GM12878 (cell line): ENCODE data around the gene OGFOD2. TPM values are rescaled to one million over a fixed set of nuclear protein-coding genes. Genes with fewer than 3 reads are reported as not detected.

Source experiments
- BHLHE40 ChIP-seq, 2 experiments: fragments of 450-650 bp in 1 of 2; IDR thresholded peaks; 2 replicates each; pipeline ENCODE4 v1.6.1; 2011 to 2017; ENCODE audit warnings: low read depth in 2 of 2, borderline replicate concordance in 1 of 2, improper control_type of control experiment in 1 of 2, low read length in 1 of 2, mild to moderate bottlenecking in 1 of 2
- CBFB ChIP-seq: IDR thresholded peaks from 2 replicates; pipeline ENCODE4 v1.6.1; 2016; ENCODE audit warnings: antibody characterized with exemption, low read depth
- CHD4 ChIP-seq: fragments of 200-600 bp; sonication (generic); IDR thresholded peaks from 2 replicates; pipeline ENCODE4 v1.6.1; 2016; ENCODE audit warnings: mild to moderate bottlenecking
- EP300 ChIP-seq, 2 experiments: fragments of 150-350 bp in 1 of 2; IDR thresholded peaks; 2 replicates each; pipeline ENCODE4 v1.6.1; 2011 to 2012; ENCODE audit warnings: low read depth in 2 of 2, low read length in 2 of 2, borderline replicate concordance in 1 of 2, improper control_type of control experiment in 1 of 2, inconsistent platforms in 1 of 2; ENCODE audit not compliant: control insufficient read depth in 1 of 2
- ESRRA ChIP-seq: IDR thresholded peaks from 2 replicates; pipeline ENCODE4 v1.6.1; 2012; ENCODE audit warnings: mild to moderate bottlenecking, low read length, improper control_type of control experiment
- IKZF1 ChIP-seq: fragments of 450-650 bp; conservative IDR thresholded peaks from 2 replicates; pipeline ENCODE4 v1.6.1; 2017; ENCODE audit warnings: antibody characterized with exemption, mild to moderate bottlenecking
- LARP7 ChIP-seq: fragments of 450-650 bp; IDR thresholded peaks from 2 replicates; pipeline ENCODE4 v1.6.1; 2017; ENCODE audit warnings: mild to moderate bottlenecking
- MYB ChIP-seq: fragments of 150-350 bp; IDR thresholded peaks from 2 replicates; pipeline ENCODE4 v1.6.1; 2014; ENCODE audit warnings: mild to moderate bottlenecking, low read depth, low read length, borderline replicate concordance
- NFIC ChIP-seq: IDR thresholded peaks from 2 replicates; pipeline ENCODE4 v1.6.1; 2012; ENCODE audit warnings: low read depth, mild to moderate bottlenecking, inconsistent platforms, low read length, moderate library complexity
- WRNIP1 ChIP-seq: IDR thresholded peaks from 2 replicates; pipeline ENCODE4 v1.6.1; 2011; ENCODE audit warnings: low read depth, low read length, improper control_type of control experiment, borderline replicate concordance
- polyA plus RNA-seq, 11 experiments: library from polyadenylated mRNA; depleted of rRNA in 4 of 11; unstranded in 6 of 11; stranded (reverse) in 5 of 11; fragments of >200 nt; fragmentation: Nextera tagmentation in 4 of 11; fragmentation: Illumina TruSeq in 1 of 11; extraction: Ambion mirVana in 4 of 11; extraction: Trizol in 1 of 11; gene quantifications; 1 replicate in 1 of 11; 2 replicates in 10 of 11; pipeline versions ENCODE4 v1.2.1 to v1.2.3, GENCODE V29; 2011 to 2016; ENCODE audit warnings: inconsistent platforms in 2 of 11, missing spikeins in 2 of 11, low read depth in 1 of 11
- total RNA-seq, 4 experiments: library from RNA; depleted of rRNA in 3 of 4; stranded (reverse); fragments of >200 nt in 3 of 4; fragmentation: Illumina TruSeq in 1 of 4; extraction: Trizol in 1 of 4; gene quantifications; 2 replicates each; pipeline versions ENCODE4 v1.2.1 to v1.2.3, GENCODE V29; 2013 to 2021
- TF ChIP-seq, protein P1 (sequence below): fragments of 450-650 bp; IDR thresholded peaks from 2 replicates; pipeline ENCODE4 v1.6.1; 2017; ENCODE audit warnings: mild to moderate bottlenecking, moderate library complexity
- TF ChIP-seq, protein P2 (sequence below): fragments of 450-650 bp; IDR thresholded peaks from 2 replicates; pipeline ENCODE4 v1.6.1; 2016; ENCODE audit warnings: mild to moderate bottlenecking, moderate library complexity, borderline replicate concordance
- TF ChIP-seq, protein P3 (sequence below): fragments of 450-650 bp; IDR thresholded peaks from 2 replicates; pipeline ENCODE4 v1.6.1; 2017; ENCODE audit warnings: mild to moderate bottlenecking, low read depth, inconsistent platforms; ENCODE audit not compliant: poor library complexity, severe bottlenecking
- TF ChIP-seq, protein P4 (sequence below): fragments of 450-650 bp; IDR thresholded peaks from 2 replicates; pipeline ENCODE4 v1.6.1; 2016; ENCODE audit warnings: mild to moderate bottlenecking
- TF ChIP-seq, protein P5 (sequence below): fragments of 450-650 bp; IDR thresholded peaks from 2 replicates; pipeline ENCODE4 v1.6.1; 2014; ENCODE audit warnings: mild to moderate bottlenecking

OGFOD2 gene
- total and polyA plus RNA-seq, 10 of the 15 experiments (the other 5 are each of a cell fraction or from before 2014, with no cell fraction given): 0.93 to 29.2 (median 16.3) TPM

DNA sequence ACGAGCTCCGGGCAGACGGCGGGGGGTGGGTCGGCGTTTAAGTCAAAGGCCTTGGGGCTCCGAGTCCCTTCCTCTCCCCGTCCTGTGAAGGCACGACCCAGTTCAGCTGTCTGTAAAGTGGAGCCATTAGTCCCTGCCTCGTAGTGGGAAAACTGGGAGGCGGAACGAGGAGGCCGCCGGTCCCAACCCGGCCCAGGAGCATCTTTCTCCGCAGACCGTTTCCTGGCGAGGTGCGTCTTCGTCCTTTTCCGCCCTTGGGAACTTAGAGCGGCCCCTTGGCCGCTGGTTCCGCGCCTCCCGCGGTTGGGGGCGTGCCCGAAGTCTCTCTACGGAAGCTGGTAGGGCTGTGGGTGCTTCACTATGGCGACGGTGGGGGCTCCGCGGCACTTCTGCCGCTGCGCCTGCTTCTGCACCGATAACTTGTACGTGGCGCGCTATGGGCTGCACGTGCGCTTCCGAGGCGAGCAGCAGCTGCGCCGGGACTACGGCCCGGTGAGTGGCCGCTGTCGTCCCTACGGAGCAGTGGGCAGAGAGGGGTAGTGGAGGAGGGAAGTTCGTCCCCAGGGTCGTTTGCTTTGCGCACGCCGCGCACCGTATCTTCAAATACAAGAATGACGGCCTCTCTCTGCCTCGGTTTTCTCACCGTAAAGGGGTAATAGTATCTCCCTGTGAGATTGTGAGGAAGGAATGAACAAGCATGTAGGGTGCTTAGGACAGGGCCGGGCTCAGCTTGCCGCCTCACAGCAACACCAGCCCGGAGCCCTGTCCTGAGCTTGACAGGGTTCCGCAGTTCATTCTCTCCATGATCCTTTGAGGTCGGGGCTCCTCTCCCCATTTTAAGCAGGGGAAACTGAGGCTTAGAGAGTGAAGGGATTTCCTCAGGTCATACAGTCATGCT is at the start of gene OGFOD2 (continued):
- TF ChIP-seq, protein P1, sequence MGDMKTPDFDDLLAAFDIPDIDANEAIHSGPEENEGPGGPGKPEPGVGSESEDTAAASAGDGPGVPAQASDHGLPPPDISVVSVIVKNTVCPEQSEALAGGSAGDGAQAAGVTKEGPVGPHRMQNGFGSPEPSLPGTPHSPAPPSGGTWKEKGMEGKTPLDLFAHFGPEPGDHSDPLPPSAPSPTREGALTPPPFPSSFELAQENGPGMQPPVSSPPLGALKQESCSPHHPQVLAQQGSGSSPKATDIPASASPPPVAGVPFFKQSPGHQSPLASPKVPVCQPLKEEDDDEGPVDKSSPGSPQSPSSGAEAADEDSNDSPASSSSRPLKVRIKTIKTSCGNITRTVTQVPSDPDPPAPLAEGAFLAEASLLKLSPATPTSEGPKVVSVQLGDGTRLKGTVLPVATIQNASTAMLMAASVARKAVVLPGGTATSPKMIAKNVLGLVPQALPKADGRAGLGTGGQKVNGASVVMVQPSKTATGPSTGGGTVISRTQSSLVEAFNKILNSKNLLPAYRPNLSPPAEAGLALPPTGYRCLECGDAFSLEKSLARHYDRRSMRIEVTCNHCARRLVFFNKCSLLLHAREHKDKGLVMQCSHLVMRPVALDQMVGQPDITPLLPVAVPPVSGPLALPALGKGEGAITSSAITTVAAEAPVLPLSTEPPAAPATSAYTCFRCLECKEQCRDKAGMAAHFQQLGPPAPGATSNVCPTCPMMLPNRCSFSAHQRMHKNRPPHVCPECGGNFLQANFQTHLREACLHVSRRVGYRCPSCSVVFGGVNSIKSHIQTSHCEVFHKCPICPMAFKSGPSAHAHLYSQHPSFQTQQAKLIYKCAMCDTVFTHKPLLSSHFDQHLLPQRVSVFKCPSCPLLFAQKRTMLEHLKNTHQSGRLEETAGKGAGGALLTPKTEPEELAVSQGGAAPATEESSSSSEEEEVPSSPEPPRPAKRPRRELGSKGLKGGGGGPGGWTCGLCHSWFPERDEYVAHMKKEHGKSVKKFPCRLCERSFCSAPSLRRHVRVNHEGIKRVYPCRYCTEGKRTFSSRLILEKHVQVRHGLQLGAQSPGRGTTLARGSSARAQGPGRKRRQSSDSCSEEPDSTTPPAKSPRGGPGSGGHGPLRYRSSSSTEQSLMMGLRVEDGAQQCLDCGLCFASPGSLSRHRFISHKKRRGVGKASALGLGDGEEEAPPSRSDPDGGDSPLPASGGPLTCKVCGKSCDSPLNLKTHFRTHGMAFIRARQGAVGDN: no peak
- TF ChIP-seq WRNIP1 (no peak), CBFB (peak; percentile 68), BHLHE40 (IDR thresholded peaks at IDR 0.05; ENCODE audit: borderline replicate concordance in 1 of 2, low read depth in 2 of 2, low read length in 1 of 2) (peak; percentile 89 to 96), EP300 (IDR thresholded peaks at IDR 0.05; ENCODE audit: borderline replicate concordance in 1 of 2, control insufficient read depth in 1 of 2, low read depth in 2 of 2, low read length in 2 of 2) (peak in 1 of 2 experiments; percentile 31; a peak in 1 of 4 replicates), NFIC (no peak), LARP7 (peak; percentile 82; the same call in 1 of the 2 replicates), CHD4 (no peak), IKZF1 (peak; percentile 55), ESRRA (no peak), MYB (no peak)
- TF ChIP-seq, protein P2, sequence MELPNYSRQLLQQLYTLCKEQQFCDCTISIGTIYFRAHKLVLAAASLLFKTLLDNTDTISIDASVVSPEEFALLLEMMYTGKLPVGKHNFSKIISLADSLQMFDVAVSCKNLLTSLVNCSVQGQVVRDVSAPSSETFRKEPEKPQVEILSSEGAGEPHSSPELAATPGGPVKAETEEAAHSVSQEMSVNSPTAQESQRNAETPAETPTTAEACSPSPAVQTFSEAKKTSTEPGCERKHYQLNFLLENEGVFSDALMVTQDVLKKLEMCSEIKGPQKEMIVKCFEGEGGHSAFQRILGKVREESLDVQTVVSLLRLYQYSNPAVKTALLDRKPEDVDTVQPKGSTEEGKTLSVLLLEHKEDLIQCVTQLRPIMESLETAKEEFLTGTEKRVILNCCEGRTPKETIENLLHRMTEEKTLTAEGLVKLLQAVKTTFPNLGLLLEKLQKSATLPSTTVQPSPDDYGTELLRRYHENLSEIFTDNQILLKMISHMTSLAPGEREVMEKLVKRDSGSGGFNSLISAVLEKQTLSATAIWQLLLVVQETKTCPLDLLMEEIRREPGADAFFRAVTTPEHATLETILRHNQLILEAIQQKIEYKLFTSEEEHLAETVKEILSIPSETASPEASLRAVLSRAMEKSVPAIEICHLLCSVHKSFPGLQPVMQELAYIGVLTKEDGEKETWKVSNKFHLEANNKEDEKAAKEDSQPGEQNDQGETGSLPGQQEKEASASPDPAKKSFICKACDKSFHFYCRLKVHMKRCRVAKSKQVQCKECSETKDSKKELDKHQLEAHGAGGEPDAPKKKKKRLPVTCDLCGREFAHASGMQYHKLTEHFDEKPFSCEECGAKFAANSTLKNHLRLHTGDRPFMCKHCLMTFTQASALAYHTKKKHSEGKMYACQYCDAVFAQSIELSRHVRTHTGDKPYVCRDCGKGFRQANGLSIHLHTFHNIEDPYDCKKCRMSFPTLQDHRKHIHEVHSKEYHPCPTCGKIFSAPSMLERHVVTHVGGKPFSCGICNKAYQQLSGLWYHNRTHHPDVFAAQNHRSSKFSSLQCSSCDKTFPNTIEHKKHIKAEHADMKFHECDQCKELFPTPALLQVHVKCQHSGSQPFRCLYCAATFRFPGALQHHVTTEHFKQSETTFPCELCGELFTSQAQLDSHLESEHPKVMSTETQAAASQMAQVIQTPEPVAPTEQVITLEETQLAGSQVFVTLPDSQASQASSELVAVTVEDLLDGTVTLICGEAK: peak; percentile 84; the same call in 1 of the 2 replicates
- TF ChIP-seq, protein P3, sequence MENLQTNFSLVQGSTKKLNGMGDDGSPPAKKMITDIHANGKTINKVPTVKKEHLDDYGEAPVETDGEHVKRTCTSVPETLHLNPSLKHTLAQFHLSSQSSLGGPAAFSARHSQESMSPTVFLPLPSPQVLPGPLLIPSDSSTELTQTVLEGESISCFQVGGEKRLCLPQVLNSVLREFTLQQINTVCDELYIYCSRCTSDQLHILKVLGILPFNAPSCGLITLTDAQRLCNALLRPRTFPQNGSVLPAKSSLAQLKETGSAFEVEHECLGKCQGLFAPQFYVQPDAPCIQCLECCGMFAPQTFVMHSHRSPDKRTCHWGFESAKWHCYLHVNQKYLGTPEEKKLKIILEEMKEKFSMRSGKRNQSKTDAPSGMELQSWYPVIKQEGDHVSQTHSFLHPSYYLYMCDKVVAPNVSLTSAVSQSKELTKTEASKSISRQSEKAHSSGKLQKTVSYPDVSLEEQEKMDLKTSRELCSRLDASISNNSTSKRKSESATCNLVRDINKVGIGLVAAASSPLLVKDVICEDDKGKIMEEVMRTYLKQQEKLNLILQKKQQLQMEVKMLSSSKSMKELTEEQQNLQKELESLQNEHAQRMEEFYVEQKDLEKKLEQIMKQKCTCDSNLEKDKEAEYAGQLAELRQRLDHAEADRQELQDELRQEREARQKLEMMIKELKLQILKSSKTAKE: no peak
- TF ChIP-seq, protein P4, sequence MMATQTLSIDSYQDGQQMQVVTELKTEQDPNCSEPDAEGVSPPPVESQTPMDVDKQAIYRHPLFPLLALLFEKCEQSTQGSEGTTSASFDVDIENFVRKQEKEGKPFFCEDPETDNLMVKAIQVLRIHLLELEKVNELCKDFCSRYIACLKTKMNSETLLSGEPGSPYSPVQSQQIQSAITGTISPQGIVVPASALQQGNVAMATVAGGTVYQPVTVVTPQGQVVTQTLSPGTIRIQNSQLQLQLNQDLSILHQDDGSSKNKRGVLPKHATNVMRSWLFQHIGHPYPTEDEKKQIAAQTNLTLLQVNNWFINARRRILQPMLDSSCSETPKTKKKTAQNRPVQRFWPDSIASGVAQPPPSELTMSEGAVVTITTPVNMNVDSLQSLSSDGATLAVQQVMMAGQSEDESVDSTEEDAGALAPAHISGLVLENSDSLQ: no peak; the same call in none of the 2 replicates
- TF ChIP-seq, protein P5, sequence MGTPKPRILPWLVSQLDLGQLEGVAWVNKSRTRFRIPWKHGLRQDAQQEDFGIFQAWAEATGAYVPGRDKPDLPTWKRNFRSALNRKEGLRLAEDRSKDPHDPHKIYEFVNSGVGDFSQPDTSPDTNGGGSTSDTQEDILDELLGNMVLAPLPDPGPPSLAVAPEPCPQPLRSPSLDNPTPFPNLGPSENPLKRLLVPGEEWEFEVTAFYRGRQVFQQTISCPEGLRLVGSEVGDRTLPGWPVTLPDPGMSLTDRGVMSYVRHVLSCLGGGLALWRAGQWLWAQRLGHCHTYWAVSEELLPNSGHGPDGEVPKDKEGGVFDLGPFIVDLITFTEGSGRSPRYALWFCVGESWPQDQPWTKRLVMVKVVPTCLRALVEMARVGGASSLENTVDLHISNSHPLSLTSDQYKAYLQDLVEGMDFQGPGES: peak; percentile 71; the same call in 1 of the 2 replicates
